OCI-LY7 (cell line): ENCODE measurements around the gene HOXA7. TPM values are rescaled to one million over a fixed set of nuclear protein-coding genes. Genes with fewer than 3 reads are reported as not detected.

ENCODE experiments used
- BruUV-seq: library from RNA; stranded (reverse); fragments of 400-500 nt; replicated peaks from 2 replicates; lab custom pipeline; 2021; lab: Mats Ljungman, UMichigan
- CTCF ChIA-PET: fragments of 300-600 bp; sonication (Branson Sonifier 250); formaldehyde crosslinking; loops from one replicate; lab custom pipeline; 2022; ENCODE audit warnings: antibody characterized with exemption; ENCODE audit not compliant: unreplicated experiment; lab: Charles Lee
- POLR2A ChIA-PET: fragments of 300-600 bp; sonication (Branson Sonifier 250); formaldehyde crosslinking; loops from one replicate; lab custom pipeline; 2022; ENCODE audit warnings: antibody characterized with exemption; lab: Charles Lee
- DNase-seq: peaks from one replicate; pipeline ENCODE4 v3.0.0-alpha.2; 2015; ENCODE audit warnings: low spot score
- H2AFZ ChIP-seq: fragments of 200-600 bp; sonication (generic), shearing (Covaris generic); 2 replicates; pipeline ENCODE4 v1.6.1; 2014; ENCODE audit warnings: mild to moderate bottlenecking, antibody characterized with exemption, low read length, moderate library complexity
- H3K27ac ChIP-seq: fragments of 200-600 bp; sonication (generic); 2 replicates; pipeline ENCODE4 v1.5.1; 2014; ENCODE audit warnings: mixed run types, low read depth, mild to moderate bottlenecking, moderate library complexity, low read length, inconsistent platforms; ENCODE audit not compliant: poor library complexity, severe bottlenecking
- H3K36me3 ChIP-seq: fragments of 200-600 bp; sonication (generic); 2 replicates; pipeline ENCODE4 v1.6.1; 2014; ENCODE audit warnings: mild to moderate bottlenecking, antibody characterized with exemption, low read length, moderate library complexity, mixed read lengths; ENCODE audit not compliant: insufficient read depth
- H3K4me1 ChIP-seq: fragments of 200-600 bp; sonication (generic); 2 replicates; pipeline ENCODE4 v1.5.1; 2014; ENCODE audit warnings: mild to moderate bottlenecking, low read length; ENCODE audit not compliant: insufficient read depth, poor library complexity, severe bottlenecking
- H3K4me2 ChIP-seq: fragments of 200-600 bp; sonication (generic); 2 replicates; pipeline ENCODE4 v1.6.1; 2014; ENCODE audit warnings: mild to moderate bottlenecking, low read length
- H3K4me3 ChIP-seq: fragments of 200-600 bp; sonication (generic); 2 replicates; pipeline ENCODE4 v1.5.1; 2014; ENCODE audit warnings: mild to moderate bottlenecking, low read depth, low read length; ENCODE audit not compliant: poor library complexity, severe bottlenecking
- H3K79me2 ChIP-seq: fragments of 200-600 bp; sonication (generic); 2 replicates; pipeline ENCODE4 v1.6.1; 2016; ENCODE audit warnings: low read depth, mild to moderate bottlenecking, low read length, moderate library complexity, mixed read lengths; ENCODE audit not compliant: insufficient read depth
- H3K9me2 ChIP-seq: fragments of 200-600 bp; sonication (generic); 2 replicates; pipeline ENCODE4 v1.6.1; 2016; ENCODE audit warnings: mild to moderate bottlenecking, low read length, mixed read lengths; ENCODE audit not compliant: insufficient read depth
- H3K9me3 ChIP-seq: fragments of 200-600 bp; sonication (generic); 2 replicates; pipeline ENCODE4 v1.6.1; 2014; ENCODE audit warnings: mild to moderate bottlenecking, mixed run types, low read length, mixed read lengths
- H4K20me1 ChIP-seq: fragments of 200-600 bp; sonication (generic); 2 replicates; pipeline ENCODE4 v1.6.1; 2014; ENCODE audit warnings: mild to moderate bottlenecking, antibody characterized with exemption, low read length, moderate library complexity, mixed read lengths; ENCODE audit not compliant: insufficient read depth
- EZH2phosphoT487 ChIP-seq: fragments of 200-600 bp; sonication (generic); IDR thresholded peaks from 2 replicates; pipeline ENCODE4 v1.6.1; 2018; ENCODE audit warnings: low read depth, borderline replicate concordance, mild to moderate bottlenecking, mixed run types, antibody characterized with exemption, low read length, moderate library complexity, mixed read lengths
- intact Hi-C: fragments of 100-400 bp; cut with micrococcal nuclease; formaldehyde crosslinking; loops from one replicate; pipeline ENCODE4 v1.10.0; 2022; ENCODE audit not compliant: unreplicated experiment
- total RNA-seq, 2 experiments: library from RNA; depleted of rRNA in 1 of 2; stranded (reverse); fragments of >200 nt in 1 of 2; shearing (Covaris generic) in 1 of 2; gene quantifications; 2 replicates each; pipeline ENCODE4 v1.2.3, GENCODE V29; 2014 to 2022
- TF ChIP-seq, protein P1 (sequence below): fragments of 200-600 bp; sonication (generic); conservative IDR thresholded peaks from 2 replicates; pipeline ENCODE4 v1.5.1; 2014; ENCODE audit warnings: mild to moderate bottlenecking, antibody characterized with exemption, low read length, moderate library complexity, mixed read lengths

HOXA7 gene
- total RNA-seq, 2 experiments from 2014 or later = 1.2 to 6.0 TPM

- intact Hi-C loops = loop anchor here (5.0 kb wide), 2 partner anchors 497 to 662 kb away; no protein-coding TSS in a partner anchor
- no peaks in the 10 kb centered on the region for H3K79me2 ChIP-seq
- POLR2A ChIA-PET = no interaction called here
Observed at GRCh38 chr7:27164045-27164366, 7.5 kb upstream of the HOXA7 start.

DNA sequence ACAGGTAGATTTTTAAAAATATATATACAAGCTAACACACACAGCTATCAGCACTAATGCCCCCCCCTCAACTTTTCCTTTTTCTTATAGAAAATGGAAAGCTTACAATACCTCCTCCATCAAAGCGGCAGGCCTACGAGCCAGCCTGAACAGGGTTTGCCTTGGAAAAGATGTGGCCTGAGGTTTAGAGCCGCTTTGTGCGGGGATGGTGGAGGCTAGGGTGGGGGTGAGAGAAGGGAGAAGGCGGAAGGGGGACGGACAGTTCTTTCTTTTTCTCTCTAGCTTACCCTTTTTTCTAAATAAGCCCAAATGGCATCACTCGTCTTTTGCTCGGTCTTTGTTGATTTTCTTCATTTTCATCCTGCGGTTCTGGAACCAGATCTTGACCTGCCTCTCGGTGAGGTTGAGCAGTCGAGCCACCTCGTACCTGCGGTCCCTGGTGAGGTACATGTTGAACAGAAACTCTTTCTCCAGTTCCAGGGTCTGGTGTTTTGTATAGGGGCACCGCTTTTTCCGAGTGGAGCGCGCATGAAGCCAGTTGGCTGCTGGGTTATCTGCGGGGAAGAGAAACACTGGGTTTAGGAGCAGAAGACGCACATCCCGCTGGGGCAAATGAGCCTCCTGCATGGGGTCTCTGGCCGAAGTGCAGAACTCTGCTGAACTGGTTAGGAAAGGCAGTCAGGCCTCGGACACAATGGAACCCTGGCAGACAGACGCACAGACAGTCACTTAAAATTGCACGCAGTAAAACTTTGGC is 7.0 kb upstream of the HOXA7 start:
- no peak for TF ChIP-seq EZH2phosphoT487
- TF ChIP-seq, protein P1, sequence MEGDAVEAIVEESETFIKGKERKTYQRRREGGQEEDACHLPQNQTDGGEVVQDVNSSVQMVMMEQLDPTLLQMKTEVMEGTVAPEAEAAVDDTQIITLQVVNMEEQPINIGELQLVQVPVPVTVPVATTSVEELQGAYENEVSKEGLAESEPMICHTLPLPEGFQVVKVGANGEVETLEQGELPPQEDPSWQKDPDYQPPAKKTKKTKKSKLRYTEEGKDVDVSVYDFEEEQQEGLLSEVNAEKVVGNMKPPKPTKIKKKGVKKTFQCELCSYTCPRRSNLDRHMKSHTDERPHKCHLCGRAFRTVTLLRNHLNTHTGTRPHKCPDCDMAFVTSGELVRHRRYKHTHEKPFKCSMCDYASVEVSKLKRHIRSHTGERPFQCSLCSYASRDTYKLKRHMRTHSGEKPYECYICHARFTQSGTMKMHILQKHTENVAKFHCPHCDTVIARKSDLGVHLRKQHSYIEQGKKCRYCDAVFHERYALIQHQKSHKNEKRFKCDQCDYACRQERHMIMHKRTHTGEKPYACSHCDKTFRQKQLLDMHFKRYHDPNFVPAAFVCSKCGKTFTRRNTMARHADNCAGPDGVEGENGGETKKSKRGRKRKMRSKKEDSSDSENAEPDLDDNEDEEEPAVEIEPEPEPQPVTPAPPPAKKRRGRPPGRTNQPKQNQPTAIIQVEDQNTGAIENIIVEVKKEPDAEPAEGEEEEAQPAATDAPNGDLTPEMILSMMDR = no peak
- H3K9me3 ChIP-seq = no peaks in the 10 kb centered on the region
- no peaks in the 10 kb centered on the region for H3K79me2 ChIP-seq
- no peak overlapping the region for H3K4me3 ChIP-seq
- H3K9me2 ChIP-seq = no peaks in the 10 kb centered on the region
- intact Hi-C loops = loop anchor here (5.0 kb wide), 2 partner anchors 496 to 661 kb away; no protein-coding TSS in a partner anchor
- POLR2A ChIA-PET = interaction anchor here (1.0 to 1.3 kb wide), 2 partner anchors 14 to 424 kb away, joined by 4 read pairs; no protein-coding TSS in a partner anchor
- H2AFZ ChIP-seq = no peak overlapping the region
- H3K4me1 ChIP-seq = peaks cover 6% of the 10 kb centered on the region
- no peak overlapping the region for H3K4me2 ChIP-seq
- CTCF ChIA-PET = no interaction called here
- no TSS peak for BruUV-seq
- no peaks in the 10 kb centered on the region for H4K20me1 ChIP-seq
- no peak for DNase-seq
- no peaks in the 10 kb centered on the region for H3K36me3 ChIP-seq
- H3K27ac ChIP-seq = no peak overlapping the region

More at GRCh38 chr7:27164045-27164366, 7.5 kb upstream of the HOXA7 start:
- Histone ChIP-seq H3K9me3 (no peaks in the 10 kb centered on the region), H3K27ac (no peak overlapping the region), H3K4me1 (peaks cover 6% of the 10 kb centered on the region), H3K9me2 (no peaks in the 10 kb centered on the region), H3K36me3 (no peaks in the 10 kb centered on the region), H2AFZ (no peak overlapping the region), H4K20me1 (no peaks in the 10 kb centered on the region), H3K4me2 (no peak overlapping the region), H3K4me3 (no peak overlapping the region)
- DNase-seq = no peak
- TF ChIP-seq EZH2phosphoT487 = no peak
- TF ChIP-seq, protein P1 = no peak
- BruUV-seq = no TSS peak
- CTCF ChIA-PET = no interaction called here
